Measurements from ENCODE around the gene BHLHE40. TPM values are rescaled to one million over a fixed set of nuclear protein-coding genes. Genes with fewer than 3 reads are reported as not detected.

Gene BHLHE40
- total and polyA plus RNA-seq, 10 of the 15 experiments (the other 5 are each of a cell fraction or from before 2014, with no cell fraction given), result 25.2 to 106 (median 51.4) TPM

DNA sequence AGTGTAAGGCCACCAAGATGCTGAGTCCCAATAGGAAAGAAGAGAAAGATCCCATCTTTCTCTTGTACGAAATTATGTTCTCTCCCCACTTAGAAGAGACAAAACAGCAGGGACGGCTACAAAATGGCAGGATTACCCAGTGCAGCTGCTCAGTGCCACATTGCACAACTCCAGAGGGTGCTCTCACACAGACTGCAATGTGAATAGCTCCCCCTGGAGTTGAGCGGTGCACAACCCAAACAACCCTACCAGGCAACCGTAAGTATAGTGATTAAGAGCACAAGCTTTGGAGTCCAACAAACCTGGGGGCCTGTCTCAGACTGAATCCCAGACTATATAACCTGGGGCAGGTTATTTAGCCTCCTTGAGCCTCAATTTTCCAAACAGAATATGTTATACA is 3.1 kb upstream of the BHLHE40 start (continued):
- TF ChIP-seq RAD51 (IDR thresholded peaks at IDR 0.05) (no peak), SREBF1 (IDR thresholded peaks at IDR 0.05; ENCODE audit: low read length) (no peak), STAT3 (IDR thresholded peaks at IDR 0.05; ENCODE audit: low read depth, low read length) (no peak), TCF3 (IDR thresholded peaks at IDR 0.05; ENCODE audit: borderline replicate concordance, insufficient read depth, low read depth, low read length) (no peak), RUNX3 (IDR thresholded peaks at IDR 0.05; ENCODE audit: low read length) (no peak), BACH1 (IDR thresholded peaks at IDR 0.05; ENCODE audit: borderline replicate concordance) (0 out of 2 replicates have a peak, but pooled peaks have one; percentile 23), EED (IDR thresholded peaks at IDR 0.05; ENCODE audit: low read depth) (no peak), NR2C2 (IDR thresholded peaks at IDR 0.05; ENCODE audit: borderline replicate concordance, control insufficient read depth, insufficient read length, low read depth) (no peak), ASH2L (IDR thresholded peaks at IDR 0.05; ENCODE audit: borderline replicate concordance, low read depth) (no peak), MYB (IDR thresholded peaks at IDR 0.05; ENCODE audit: borderline replicate concordance, low read depth, low read length) (no peak), CHD1 (IDR thresholded peaks at IDR 0.05; ENCODE audit: low read depth, low read length) (no peak), SP1 (IDR thresholded peaks at IDR 0.05; ENCODE audit: low read depth, low read length) (no peak), SUZ12 (IDR thresholded peaks at IDR 0.05; ENCODE audit: unreplicated experiment) (no peak), POLR2AphosphoS2 (IDR thresholded peaks at IDR 0.05; ENCODE audit: low read depth, low read length) (no peak), HCFC1 (IDR thresholded peaks at IDR 0.05; ENCODE audit: low read length) (no peak), SMARCA5 (IDR thresholded peaks at IDR 0.05) (peak; percentile 90), SREBF2 (IDR thresholded peaks at IDR 0.05; ENCODE audit: low read length) (no peak), RB1 (IDR thresholded peaks at IDR 0.05; ENCODE audit: borderline replicate concordance) (no peak), MYC (IDR thresholded peaks at IDR 0.05; ENCODE audit: insufficient read depth, insufficient read length, insufficient replicate concordance, low read length, severe bottlenecking) (no peak), NFYA (IDR thresholded peaks at IDR 0.05; ENCODE audit: borderline replicate concordance, low read depth, low read length) (no peak), NBN (IDR thresholded peaks at IDR 0.05) (0 out of 2 replicates have a peak, but pooled peaks have one; percentile 29), ESRRA (IDR thresholded peaks at IDR 0.05; ENCODE audit: low read length) (no peak), CBX3 (IDR thresholded peaks at IDR 0.05; ENCODE audit: borderline replicate concordance, low read depth) (no peak), BRCA1 (IDR thresholded peaks at IDR 0.05; ENCODE audit: low read depth, low read length) (no peak)
- TF ChIP-seq, protein P1, sequence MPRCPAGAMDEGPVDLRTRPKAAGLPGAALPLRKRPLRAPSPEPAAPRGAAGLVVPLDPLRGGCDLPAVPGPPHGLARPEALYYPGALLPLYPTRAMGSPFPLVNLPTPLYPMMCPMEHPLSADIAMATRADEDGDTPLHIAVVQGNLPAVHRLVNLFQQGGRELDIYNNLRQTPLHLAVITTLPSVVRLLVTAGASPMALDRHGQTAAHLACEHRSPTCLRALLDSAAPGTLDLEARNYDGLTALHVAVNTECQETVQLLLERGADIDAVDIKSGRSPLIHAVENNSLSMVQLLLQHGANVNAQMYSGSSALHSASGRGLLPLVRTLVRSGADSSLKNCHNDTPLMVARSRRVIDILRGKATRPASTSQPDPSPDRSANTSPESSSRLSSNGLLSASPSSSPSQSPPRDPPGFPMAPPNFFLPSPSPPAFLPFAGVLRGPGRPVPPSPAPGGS (IDR thresholded peaks at IDR 0.05; ENCODE audit: borderline replicate concordance, insufficient read depth, low read depth, low read length, poor library complexity, severe bottlenecking), result peak; percentile 49
- TF ChIP-seq, protein P2, sequence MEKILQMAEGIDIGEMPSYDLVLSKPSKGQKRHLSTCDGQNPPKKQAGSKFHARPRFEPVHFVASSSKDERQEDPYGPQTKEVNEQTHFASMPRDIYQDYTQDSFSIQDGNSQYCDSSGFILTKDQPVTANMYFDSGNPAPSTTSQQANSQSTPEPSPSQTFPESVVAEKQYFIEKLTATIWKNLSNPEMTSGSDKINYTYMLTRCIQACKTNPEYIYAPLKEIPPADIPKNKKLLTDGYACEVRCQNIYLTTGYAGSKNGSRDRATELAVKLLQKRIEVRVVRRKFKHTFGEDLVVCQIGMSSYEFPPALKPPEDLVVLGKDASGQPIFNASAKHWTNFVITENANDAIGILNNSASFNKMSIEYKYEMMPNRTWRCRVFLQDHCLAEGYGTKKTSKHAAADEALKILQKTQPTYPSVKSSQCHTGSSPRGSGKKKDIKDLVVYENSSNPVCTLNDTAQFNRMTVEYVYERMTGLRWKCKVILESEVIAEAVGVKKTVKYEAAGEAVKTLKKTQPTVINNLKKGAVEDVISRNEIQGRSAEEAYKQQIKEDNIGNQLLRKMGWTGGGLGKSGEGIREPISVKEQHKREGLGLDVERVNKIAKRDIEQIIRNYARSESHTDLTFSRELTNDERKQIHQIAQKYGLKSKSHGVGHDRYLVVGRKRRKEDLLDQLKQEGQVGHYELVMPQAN (conservative IDR thresholded peaks at IDR 0.05), result peak; percentile 45; the same call in 1 of the 2 replicates
- TF ChIP-seq, protein P3, sequence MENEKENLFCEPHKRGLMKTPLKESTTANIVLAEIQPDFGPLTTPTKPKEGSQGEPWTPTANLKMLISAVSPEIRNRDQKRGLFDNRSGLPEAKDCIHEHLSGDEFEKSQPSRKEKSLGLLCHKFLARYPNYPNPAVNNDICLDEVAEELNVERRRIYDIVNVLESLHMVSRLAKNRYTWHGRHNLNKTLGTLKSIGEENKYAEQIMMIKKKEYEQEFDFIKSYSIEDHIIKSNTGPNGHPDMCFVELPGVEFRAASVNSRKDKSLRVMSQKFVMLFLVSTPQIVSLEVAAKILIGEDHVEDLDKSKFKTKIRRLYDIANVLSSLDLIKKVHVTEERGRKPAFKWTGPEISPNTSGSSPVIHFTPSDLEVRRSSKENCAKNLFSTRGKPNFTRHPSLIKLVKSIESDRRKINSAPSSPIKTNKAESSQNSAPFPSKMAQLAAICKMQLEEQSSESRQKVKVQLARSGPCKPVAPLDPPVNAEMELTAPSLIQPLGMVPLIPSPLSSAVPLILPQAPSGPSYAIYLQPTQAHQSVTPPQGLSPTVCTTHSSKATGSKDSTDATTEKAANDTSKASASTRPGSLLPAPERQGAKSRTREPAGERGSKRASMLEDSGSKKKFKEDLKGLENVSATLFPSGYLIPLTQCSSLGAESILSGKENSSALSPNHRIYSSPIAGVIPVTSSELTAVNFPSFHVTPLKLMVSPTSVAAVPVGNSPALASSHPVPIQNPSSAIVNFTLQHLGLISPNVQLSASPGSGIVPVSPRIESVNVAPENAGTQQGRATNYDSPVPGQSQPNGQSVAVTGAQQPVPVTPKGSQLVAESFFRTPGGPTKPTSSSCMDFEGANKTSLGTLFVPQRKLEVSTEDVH (IDR thresholded peaks at IDR 0.05; ENCODE audit: low read depth, partially characterized antibody), result no peak

All from GM12878 (cell line).